HUES6 (cell line): ENCODE measurements around the gene HAPLN3.

Experiments used
- H3K27ac ChIP-seq: 2 replicates; pipeline ENCODE4 v1.7.0; 2013; ENCODE audit warnings: low read depth, mild to moderate bottlenecking, low read length, inconsistent platforms
- H3K27me3 ChIP-seq: 2 replicates; pipeline ENCODE4 v1.6.1; 2013; ENCODE audit warnings: low read length; ENCODE audit not compliant: control insufficient read depth, insufficient read depth
- H3K36me3 ChIP-seq: 2 replicates; pipeline ENCODE4 v1.6.1; 2013; ENCODE audit warnings: low read length; ENCODE audit not compliant: control insufficient read depth, insufficient read depth
- H3K4me1 ChIP-seq: 2 replicates; pipeline ENCODE4 v1.6.1; 2013; ENCODE audit warnings: low read length; ENCODE audit not compliant: control insufficient read depth, insufficient read depth
- H3K4me3 ChIP-seq: 2 replicates; pipeline ENCODE4 v1.5.1; 2013; ENCODE audit warnings: low read depth, low read length
- H3K9ac ChIP-seq: one replicate; pipeline ENCODE4 v1.6.1; 2013; ENCODE audit warnings: mild to moderate bottlenecking, low read length
- H3K9me3 ChIP-seq: 2 replicates; pipeline ENCODE4 v1.6.1; 2013; ENCODE audit warnings: low read depth, low read length; ENCODE audit not compliant: control insufficient read depth, insufficient read depth

The HAPLN3 gene

GRCh38 chr15:88909956-88910831 lies 14.8 kb upstream of the HAPLN3 start:
- 0 out of 2 replicates have a peak overlapping the region, but pooled peaks have one; percentile 84 for H3K4me3 ChIP-seq
- peaks cover 21% of the 10 kb centered on the region for H3K4me1 ChIP-seq
- no peaks in the 10 kb centered on the region for H3K27me3 ChIP-seq
- H3K27ac ChIP-seq = no peak overlapping the region
- no peak overlapping the region for H3K9ac ChIP-seq
- no peaks in the 10 kb centered on the region for H3K9me3 ChIP-seq
- H3K36me3 ChIP-seq = peaks cover 60% of the 10 kb centered on the region

GRCh38 chr15:88908697-88909621 lies 13.6 kb upstream of the HAPLN3 start:
- H3K4me3 ChIP-seq = no peak overlapping the region
- peaks cover 29% of the 10 kb centered on the region for H3K4me1 ChIP-seq
- peaks cover 68% of the 10 kb centered on the region for H3K36me3 ChIP-seq
- H3K27ac ChIP-seq = no peak overlapping the region
- H3K9me3 ChIP-seq = no peaks in the 10 kb centered on the region
- H3K27me3 ChIP-seq = no peaks in the 10 kb centered on the region
- no peak overlapping the region for H3K9ac ChIP-seq

- peaks cover 29% of the 10 kb centered on the region for H3K4me1 ChIP-seq
- H3K9me3 ChIP-seq = no peaks in the 10 kb centered on the region
- H3K27ac ChIP-seq = no peak overlapping the region
- H3K4me3 ChIP-seq = no peak overlapping the region
- no peaks in the 10 kb centered on the region for H3K27me3 ChIP-seq
- H3K36me3 ChIP-seq = peaks cover 75% of the 10 kb centered on the region
- no peak overlapping the region for H3K9ac ChIP-seq
Observed at GRCh38 chr15:88908123-88908522, 12.8 kb upstream of the HAPLN3 start.

- H3K4me3 ChIP-seq = no peak overlapping the region
- no peaks in the 10 kb centered on the region for H3K9me3 ChIP-seq
- H3K27me3 ChIP-seq = no peaks in the 10 kb centered on the region
- H3K27ac ChIP-seq = no peak overlapping the region
- peaks cover 85% of the 10 kb centered on the region for H3K36me3 ChIP-seq
- H3K4me1 ChIP-seq = peaks cover 29% of the 10 kb centered on the region
- H3K9ac ChIP-seq = no peak overlapping the region
Observed at GRCh38 chr15:88907111-88907510, 11.8 kb upstream of the HAPLN3 start.

- no peak overlapping the region for H3K27ac ChIP-seq
- no peak overlapping the region for H3K4me3 ChIP-seq
- H3K9me3 ChIP-seq = no peaks in the 10 kb centered on the region
- no peak overlapping the region for H3K9ac ChIP-seq
- no peaks in the 10 kb centered on the region for H3K27me3 ChIP-seq
- H3K36me3 ChIP-seq = peaks cover 90% of the 10 kb centered on the region
- peaks cover 25% of the 10 kb centered on the region for H3K4me1 ChIP-seq
Observed at GRCh38 chr15:88906551-88906950, 11.2 kb upstream of the HAPLN3 start.

GRCh38 chr15:88906130-88906529 lies 10.8 kb upstream of the HAPLN3 start:
- no peak overlapping the region for H3K27ac ChIP-seq
- H3K36me3 ChIP-seq = peaks cover 94% of the 10 kb centered on the region
- no peaks in the 10 kb centered on the region for H3K9me3 ChIP-seq
- no peak overlapping the region for H3K9ac ChIP-seq
- H3K4me3 ChIP-seq = no peak overlapping the region
- H3K4me1 ChIP-seq = peaks cover 22% of the 10 kb centered on the region
- no peaks in the 10 kb centered on the region for H3K27me3 ChIP-seq

- H3K9ac ChIP-seq = no peak overlapping the region
- peaks cover 94% of the 10 kb centered on the region for H3K36me3 ChIP-seq
Observed at GRCh38 chr15:88905576-88905975, 10.2 kb upstream of the HAPLN3 start.

GRCh38 chr15:88904624-88905327 lies 9.4 kb upstream of the HAPLN3 start:
- no peak overlapping the region for H3K27ac ChIP-seq
- H3K4me1 ChIP-seq = peaks cover 10% of the 10 kb centered on the region
- H3K9ac ChIP-seq = no peak overlapping the region
- no peaks in the 10 kb centered on the region for H3K27me3 ChIP-seq
- H3K9me3 ChIP-seq = no peaks in the 10 kb centered on the region
- H3K36me3 ChIP-seq = peaks cover 92% of the 10 kb centered on the region
- no peak overlapping the region for H3K4me3 ChIP-seq

More at GRCh38 chr15:88905576-88905975, 10.2 kb upstream of the HAPLN3 start:
- Histone ChIP-seq H3K27ac (no peak overlapping the region), H3K4me3 (no peak overlapping the region), H3K27me3 (no peaks in the 10 kb centered on the region), H3K4me1 (peaks cover 17% of the 10 kb centered on the region), H3K9me3 (no peaks in the 10 kb centered on the region)

- H3K9me3 ChIP-seq = no peaks in the 10 kb centered on the region
- H3K27me3 ChIP-seq = no peaks in the 10 kb centered on the region
- H3K27ac ChIP-seq = no peak overlapping the region
- H3K4me3 ChIP-seq = no peak overlapping the region
- H3K9ac ChIP-seq = no peak overlapping the region
- H3K4me1 ChIP-seq = peaks cover 10% of the 10 kb centered on the region
- H3K36me3 ChIP-seq = peaks cover 92% of the 10 kb centered on the region
Observed at GRCh38 chr15:88904257-88904623, 8.9 kb upstream of the HAPLN3 start.

- Histone ChIP-seq H3K27ac (no peak overlapping the region), H3K9ac (no peak overlapping the region), H3K4me1 (peaks cover 19% of the 10 kb centered on the region), H3K27me3 (no peaks in the 10 kb centered on the region), H3K4me3 (no peak overlapping the region), H3K9me3 (no peaks in the 10 kb centered on the region), H3K36me3 (peaks cover 80% of the 10 kb centered on the region)
Observed at GRCh38 chr15:88902846-88903245, 7.5 kb upstream of the HAPLN3 start.
